Neural cell (in vitro differentiated cells): ENCODE data around the gene STUB1. TPM values are rescaled to one million over a fixed set of nuclear protein-coding genes. Genes with fewer than 3 reads are reported as not detected.
A peak's percentile ranks its signal among the peaks of the same experiment; 100 is the strongest.

Experiments used
- H2AFZ ChIP-seq: fragments of 200-600, 300-800 bp; sonication (generic), shearing (Covaris generic); 2 replicates; pipeline ENCODE4 v1.6.0; 2014; ENCODE audit warnings: low read depth, mild to moderate bottlenecking, antibody characterized with exemption, low read length, moderate library complexity
- H3F3A ChIP-seq: fragments of 200-600 bp; shearing (Covaris generic); 2 replicates; pipeline ENCODE4 v1.6.1; 2016; ENCODE audit warnings: mild to moderate bottlenecking, moderate library complexity, mixed read lengths, antibody characterized with exemption, low read length; ENCODE audit not compliant: insufficient read depth, poor library complexity, severe bottlenecking
- H3K27ac ChIP-seq: fragments of 200-600, 300-800 bp; sonication (generic), shearing (Covaris generic); 2 replicates; pipeline ENCODE4 v1.5.1; 2014; ENCODE audit warnings: mild to moderate bottlenecking, low read length, moderate library complexity
- H3K27me3 ChIP-seq: fragments of 300-800, 200-600 bp; sonication (generic), shearing (Covaris generic); 2 replicates; pipeline ENCODE4 v1.6.0; 2014; ENCODE audit warnings: mild to moderate bottlenecking, low read depth, low read length, moderate library complexity; ENCODE audit not compliant: insufficient read depth
- H3K36me3 ChIP-seq: fragments of 300-800, 200-600 bp; sonication (generic), shearing (Covaris generic); 2 replicates; pipeline ENCODE4 v1.5.1; 2014; ENCODE audit warnings: mild to moderate bottlenecking, antibody characterized with exemption, low read length, moderate library complexity; ENCODE audit not compliant: insufficient read depth
- H3K4me2 ChIP-seq: fragments of 300-800, 200-600 bp; sonication (generic), shearing (Covaris generic); 2 replicates; pipeline ENCODE4 v1.6.0; 2014; ENCODE audit warnings: mild to moderate bottlenecking, low read length
- H3K4me3 ChIP-seq: fragments of 300-800, 200-600 bp; sonication (generic), shearing (Covaris generic); 2 replicates; pipeline ENCODE4 v1.5.1; 2014; ENCODE audit warnings: mild to moderate bottlenecking, low read length, moderate library complexity
- H3K79me2 ChIP-seq: fragments of 200-600 bp; shearing (Covaris generic); replicated peaks from 2 replicates; pipeline ENCODE4 v1.6.0; 2014; ENCODE audit warnings: mild to moderate bottlenecking, low read length, moderate library complexity; ENCODE audit not compliant: insufficient read depth
- H3K9ac ChIP-seq: fragments of 300-800, 200-600 bp; sonication (generic), shearing (Covaris generic); 2 replicates; pipeline ENCODE4 v1.6.1; 2016; ENCODE audit warnings: mild to moderate bottlenecking, low read length, mixed read lengths
- H3K9me2 ChIP-seq: fragments of 200-600 bp; shearing (Covaris generic); 2 replicates; pipeline ENCODE4 v1.6.1; 2016; ENCODE audit warnings: mild to moderate bottlenecking, low read length, mixed read lengths; ENCODE audit not compliant: insufficient read depth
- H3K9me3 ChIP-seq: fragments of 200-600, 300-800 bp; sonication (generic), shearing (Covaris generic); 2 replicates; pipeline ENCODE4 v1.6.1; 2016; ENCODE audit warnings: mild to moderate bottlenecking, mixed run types, low read length, moderate library complexity, mixed read lengths
- H4K20me1 ChIP-seq: fragments of 200-600 bp; shearing (Covaris generic); 2 replicates; pipeline ENCODE4 v1.6.1; 2016; ENCODE audit warnings: mild to moderate bottlenecking, mixed run types; ENCODE audit not compliant: insufficient read depth
- EP300 ChIP-seq: fragments of 450-650 bp; conservative IDR thresholded peaks from 2 replicates; pipeline ENCODE4 v1.6.1; 2014; ENCODE audit warnings: antibody characterized with exemption, mild to moderate bottlenecking, moderate library complexity; ENCODE audit not compliant: poor library complexity, severe bottlenecking
- EZH2 ChIP-seq: fragments of 200-600, 300-800 bp; shearing (Covaris generic), sonication (generic); IDR thresholded peaks from 2 replicates; pipeline ENCODE4 v1.6.1; 2014; ENCODE audit warnings: antibody characterized with exemption, low read length, borderline replicate concordance, mild to moderate bottlenecking; ENCODE audit not compliant: insufficient read depth, poor library complexity, severe bottlenecking
- MXI1 ChIP-seq: fragments of 450-650 bp; conservative IDR thresholded peaks from 2 replicates; pipeline ENCODE4 v1.6.1; 2014; ENCODE audit warnings: antibody characterized with exemption, mild to moderate bottlenecking; ENCODE audit not compliant: poor library complexity, severe bottlenecking
- POLR2AphosphoS5 ChIP-seq: IDR thresholded peaks from 2 replicates; pipeline ENCODE4 v1.6.1; 2012
- RAD21 ChIP-seq: fragments of 450-650 bp; conservative IDR thresholded peaks from 2 replicates; pipeline ENCODE4 v1.6.1; 2014; ENCODE audit warnings: antibody characterized with exemption, mild to moderate bottlenecking, moderate library complexity
- SMC3 ChIP-seq: fragments of 450-650 bp; conservative IDR thresholded peaks from 2 replicates; pipeline ENCODE4 v1.6.1; 2014; ENCODE audit warnings: antibody characterized with exemption, mild to moderate bottlenecking, moderate library complexity; ENCODE audit not compliant: poor library complexity
- TAF1 ChIP-seq: IDR thresholded peaks from 2 replicates; pipeline ENCODE4 v1.6.1; 2012; ENCODE audit warnings: low read depth
- polyA plus RNA-seq: library from polyadenylated mRNA; depleted of rRNA; stranded (reverse); fragments of >200 nt; gene quantifications from 2 replicates; pipeline ENCODE4 v1.2.3, GENCODE V29; 2014
- TF ChIP-seq, protein P1 (sequence below): fragments of 450-650 bp; IDR thresholded peaks from 2 replicates; pipeline ENCODE4 v1.5.1; 2014; ENCODE audit warnings: antibody characterized with exemption, mild to moderate bottlenecking, moderate library complexity; ENCODE audit not compliant: poor library complexity, severe bottlenecking
- TF ChIP-seq, protein P2 (sequence below): IDR thresholded peaks from 2 replicates; pipeline ENCODE4 v1.6.1; 2012; ENCODE audit warnings: borderline replicate concordance

The STUB1 gene
- polyA plus RNA-seq, 1 donor from 2014 or later, result 120 TPM

DNA sequence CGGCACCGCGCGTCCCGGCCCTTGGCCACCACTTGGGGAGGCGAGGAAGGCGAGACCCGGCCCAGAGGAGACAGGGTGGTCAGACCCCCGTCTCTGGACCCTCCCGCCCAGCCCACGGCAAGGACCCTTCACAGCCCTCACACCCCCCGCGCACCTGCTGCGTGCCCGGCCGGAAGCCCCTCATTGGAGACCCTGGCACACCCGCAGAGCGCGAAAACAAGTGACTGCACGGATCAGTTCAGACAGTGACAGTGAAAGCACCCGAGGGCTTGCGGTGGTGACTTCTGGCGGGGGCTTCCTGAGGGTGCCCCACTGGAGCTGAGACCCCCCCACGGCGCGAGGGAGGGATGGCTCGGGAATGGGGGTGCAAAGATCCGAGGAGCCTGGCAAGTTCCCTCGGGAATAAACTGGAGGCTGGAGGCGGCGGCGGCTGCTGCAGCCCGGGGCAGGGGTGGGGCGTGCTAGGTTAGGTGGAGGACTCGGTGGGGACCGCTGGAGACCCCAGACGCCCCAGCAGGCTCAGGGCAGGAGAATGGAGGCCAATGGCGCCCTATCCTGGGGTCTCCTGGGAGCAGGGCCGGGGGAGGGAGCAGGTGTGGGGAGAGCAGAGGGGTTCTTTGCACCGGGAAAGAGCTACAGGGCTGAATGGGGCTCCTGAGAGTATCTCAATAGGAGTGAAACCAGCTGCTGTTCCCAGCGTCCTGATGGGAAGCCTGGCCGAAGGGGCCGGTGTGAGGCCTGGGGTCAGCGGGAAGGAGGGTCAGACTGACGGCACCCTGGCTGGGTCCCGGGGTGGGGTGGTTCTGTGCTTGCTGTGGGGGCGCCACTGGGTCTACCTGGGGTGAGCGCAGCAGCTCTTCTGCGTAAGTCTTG lies 26.2 kb downstream of the STUB1 start:
- Histone ChIP-seq H3K9me2 (no peaks in the 10 kb centered on the region), H3K4me3 (peak overlapping the region; percentile 73), H3K9ac (peak overlapping the region; percentile 79), H3K27ac (peak overlapping the region; percentile 86), H3K4me2 (peak overlapping the region; percentile 80), H3K27me3 (peaks cover 10% of the 10 kb centered on the region), H3K36me3 (no peaks in the 10 kb centered on the region), H4K20me1 (peaks cover 28% of the 10 kb centered on the region), H3F3A (peaks cover 5% of the 10 kb centered on the region), H3K9me3 (no peaks in the 10 kb centered on the region), H2AFZ (peak overlapping the region; percentile 2), H3K79me2 (peaks cover 39% of the 10 kb centered on the region)
- TF ChIP-seq POLR2AphosphoS5, result peak; percentile 27
- no peak for TF ChIP-seq RAD21
- TF ChIP-seq, protein P1, sequence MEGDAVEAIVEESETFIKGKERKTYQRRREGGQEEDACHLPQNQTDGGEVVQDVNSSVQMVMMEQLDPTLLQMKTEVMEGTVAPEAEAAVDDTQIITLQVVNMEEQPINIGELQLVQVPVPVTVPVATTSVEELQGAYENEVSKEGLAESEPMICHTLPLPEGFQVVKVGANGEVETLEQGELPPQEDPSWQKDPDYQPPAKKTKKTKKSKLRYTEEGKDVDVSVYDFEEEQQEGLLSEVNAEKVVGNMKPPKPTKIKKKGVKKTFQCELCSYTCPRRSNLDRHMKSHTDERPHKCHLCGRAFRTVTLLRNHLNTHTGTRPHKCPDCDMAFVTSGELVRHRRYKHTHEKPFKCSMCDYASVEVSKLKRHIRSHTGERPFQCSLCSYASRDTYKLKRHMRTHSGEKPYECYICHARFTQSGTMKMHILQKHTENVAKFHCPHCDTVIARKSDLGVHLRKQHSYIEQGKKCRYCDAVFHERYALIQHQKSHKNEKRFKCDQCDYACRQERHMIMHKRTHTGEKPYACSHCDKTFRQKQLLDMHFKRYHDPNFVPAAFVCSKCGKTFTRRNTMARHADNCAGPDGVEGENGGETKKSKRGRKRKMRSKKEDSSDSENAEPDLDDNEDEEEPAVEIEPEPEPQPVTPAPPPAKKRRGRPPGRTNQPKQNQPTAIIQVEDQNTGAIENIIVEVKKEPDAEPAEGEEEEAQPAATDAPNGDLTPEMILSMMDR, result no peak

DNA sequence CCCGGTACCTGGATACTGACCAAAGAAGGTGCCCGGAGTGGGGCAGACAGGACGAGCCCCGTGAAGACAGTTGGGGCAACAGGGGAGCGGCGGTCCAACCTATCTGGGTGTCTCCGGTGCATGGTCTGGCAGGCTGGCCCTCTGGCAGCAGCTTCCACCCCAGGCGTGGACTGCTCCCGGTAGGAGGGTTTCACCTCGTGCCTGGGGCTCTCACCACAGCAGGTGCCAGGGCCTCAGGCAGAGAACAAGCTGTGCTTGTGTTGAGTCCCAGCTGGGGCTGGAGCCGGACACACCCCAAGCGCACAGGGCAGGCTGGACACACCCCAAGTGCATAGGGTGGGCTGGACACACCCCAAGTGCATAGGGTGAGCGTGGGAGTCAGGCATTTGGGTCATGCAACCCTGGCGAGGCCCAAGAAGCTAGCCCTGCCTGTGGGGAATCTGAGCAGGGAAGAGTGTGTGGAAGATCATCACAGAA lies 26.9 kb downstream of the STUB1 start:
- peak overlapping the region; percentile 86 for H3K27ac ChIP-seq
- H3K4me3 ChIP-seq, result peak overlapping the region; percentile 73
- TF ChIP-seq RAD21 (no peak), EP300 (no peak), TAF1 (no peak), EZH2 (no peak), POLR2AphosphoS5 (no peak), SMC3 (no peak), MXI1 (no peak)
- TF ChIP-seq, protein P2, sequence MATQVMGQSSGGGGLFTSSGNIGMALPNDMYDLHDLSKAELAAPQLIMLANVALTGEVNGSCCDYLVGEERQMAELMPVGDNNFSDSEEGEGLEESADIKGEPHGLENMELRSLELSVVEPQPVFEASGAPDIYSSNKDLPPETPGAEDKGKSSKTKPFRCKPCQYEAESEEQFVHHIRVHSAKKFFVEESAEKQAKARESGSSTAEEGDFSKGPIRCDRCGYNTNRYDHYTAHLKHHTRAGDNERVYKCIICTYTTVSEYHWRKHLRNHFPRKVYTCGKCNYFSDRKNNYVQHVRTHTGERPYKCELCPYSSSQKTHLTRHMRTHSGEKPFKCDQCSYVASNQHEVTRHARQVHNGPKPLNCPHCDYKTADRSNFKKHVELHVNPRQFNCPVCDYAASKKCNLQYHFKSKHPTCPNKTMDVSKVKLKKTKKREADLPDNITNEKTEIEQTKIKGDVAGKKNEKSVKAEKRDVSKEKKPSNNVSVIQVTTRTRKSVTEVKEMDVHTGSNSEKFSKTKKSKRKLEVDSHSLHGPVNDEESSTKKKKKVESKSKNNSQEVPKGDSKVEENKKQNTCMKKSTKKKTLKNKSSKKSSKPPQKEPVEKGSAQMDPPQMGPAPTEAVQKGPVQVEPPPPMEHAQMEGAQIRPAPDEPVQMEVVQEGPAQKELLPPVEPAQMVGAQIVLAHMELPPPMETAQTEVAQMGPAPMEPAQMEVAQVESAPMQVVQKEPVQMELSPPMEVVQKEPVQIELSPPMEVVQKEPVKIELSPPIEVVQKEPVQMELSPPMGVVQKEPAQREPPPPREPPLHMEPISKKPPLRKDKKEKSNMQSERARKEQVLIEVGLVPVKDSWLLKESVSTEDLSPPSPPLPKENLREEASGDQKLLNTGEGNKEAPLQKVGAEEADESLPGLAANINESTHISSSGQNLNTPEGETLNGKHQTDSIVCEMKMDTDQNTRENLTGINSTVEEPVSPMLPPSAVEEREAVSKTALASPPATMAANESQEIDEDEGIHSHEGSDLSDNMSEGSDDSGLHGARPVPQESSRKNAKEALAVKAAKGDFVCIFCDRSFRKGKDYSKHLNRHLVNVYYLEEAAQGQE, result no peak
- TF ChIP-seq, protein P1, result no peak

More for the DNA sequence above, 26.9 kb downstream of the STUB1 start:
- Histone ChIP-seq H3F3A (peaks cover 5% of the 10 kb centered on the region), H3K9me2 (no peaks in the 10 kb centered on the region), H3K4me2 (peak overlapping the region; percentile 80), H2AFZ (no peak overlapping the region), H3K9me3 (no peaks in the 10 kb centered on the region), H4K20me1 (peaks cover 22% of the 10 kb centered on the region), H3K36me3 (no peaks in the 10 kb centered on the region), H3K9ac (peak overlapping the region; percentile 79), H3K79me2 (peaks cover 40% of the 10 kb centered on the region), H3K27me3 (peaks cover 4% of the 10 kb centered on the region)
